ENCODE measurements around the gene HIC1.

Gene HIC1

GRCh38 chr17:2042390-2042847, 12.5 kb upstream of the HIC1 start:
- Mint-ChIP-seq H3K27me3 (no peaks in the 10 kb centered on the region), H3K9me3 (no peaks in the 10 kb centered on the region), H3K36me3 (ENCODE audit: insufficient read depth) (peaks cover 19% of the 10 kb centered on the region), H3K27ac (ENCODE audit: low read depth) (peak overlapping the region; percentile 96), H3K4me1 (peaks cover 18% of the 10 kb centered on the region), H3K4me3 (peak overlapping the region; percentile 92)
- no peak for ATAC-seq (replicated peaks; ENCODE audit: extremely low read depth, poor library complexity, severe bottlenecking)
- no peak for DNase-seq (ENCODE audit: low spot score in 2 of 2)

GRCh38 chr17:2042933-2043332, 12.0 kb upstream of the HIC1 start:
- Mint-ChIP-seq H3K9me3 (no peaks in the 10 kb centered on the region), H3K27me3 (no peaks in the 10 kb centered on the region), H3K27ac (ENCODE audit: low read depth) (peak overlapping the region; percentile 96), H3K36me3 (ENCODE audit: insufficient read depth) (peaks cover 15% of the 10 kb centered on the region), H3K4me3 (peak overlapping the region; percentile 92), H3K4me1 (peaks cover 18% of the 10 kb centered on the region)
- ATAC-seq (replicated peaks; ENCODE audit: extremely low read depth, poor library complexity, severe bottlenecking) (no peak), DNase-seq (ENCODE audit: low spot score in 2 of 2) (no peak)

DNA sequence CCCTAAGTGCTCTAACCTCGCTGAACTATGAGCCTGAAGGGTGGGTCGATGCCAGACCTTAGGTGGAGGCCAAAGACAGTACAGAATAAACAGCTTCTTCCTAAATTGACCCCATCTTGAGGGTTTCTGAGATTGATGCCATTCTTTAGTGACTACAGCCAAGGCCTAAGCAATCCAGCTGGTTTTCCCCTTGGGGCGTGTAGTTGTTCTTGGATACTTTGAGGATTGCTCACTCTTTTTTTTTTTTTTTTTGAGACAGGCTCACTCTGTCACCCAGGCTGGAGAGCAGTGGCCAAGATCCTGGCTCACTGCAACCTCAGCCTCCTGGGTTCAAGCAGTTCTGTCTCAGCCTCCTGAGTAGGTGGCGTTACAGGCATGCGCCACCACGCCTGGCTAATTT, 11.1 kb upstream of the HIC1 start:
- no peak for ATAC-seq (replicated peaks; ENCODE audit: extremely low read depth, poor library complexity, severe bottlenecking)
- peaks cover 18% of the 10 kb centered on the region for H3K4me1 Mint-ChIP-seq
- DNase-seq (ENCODE audit: low spot score in 2 of 2), result no peak
- H3K36me3 Mint-ChIP-seq (ENCODE audit: insufficient read depth), result peaks cover 12% of the 10 kb centered on the region
- no peaks in the 10 kb centered on the region for H3K9me3 Mint-ChIP-seq
- H3K27me3 Mint-ChIP-seq, result no peaks in the 10 kb centered on the region
- H3K27ac Mint-ChIP-seq (ENCODE audit: low read depth), result no peak overlapping the region
- peak overlapping the region; percentile 92 for H3K4me3 Mint-ChIP-seq

GRCh38 chr17:2044263-2044894, 10.5 kb upstream of the HIC1 start:
- no peak for DNase-seq (ENCODE audit: low spot score in 2 of 2)
- Mint-ChIP-seq H3K9me3 (no peaks in the 10 kb centered on the region), H3K27ac (ENCODE audit: low read depth) (no peak overlapping the region), H3K4me3 (no peak overlapping the region), H3K36me3 (ENCODE audit: insufficient read depth) (peaks cover 11% of the 10 kb centered on the region), H3K4me1 (peaks cover 18% of the 10 kb centered on the region), H3K27me3 (no peaks in the 10 kb centered on the region)
- no peak for ATAC-seq (replicated peaks; ENCODE audit: extremely low read depth, poor library complexity, severe bottlenecking)

DNA sequence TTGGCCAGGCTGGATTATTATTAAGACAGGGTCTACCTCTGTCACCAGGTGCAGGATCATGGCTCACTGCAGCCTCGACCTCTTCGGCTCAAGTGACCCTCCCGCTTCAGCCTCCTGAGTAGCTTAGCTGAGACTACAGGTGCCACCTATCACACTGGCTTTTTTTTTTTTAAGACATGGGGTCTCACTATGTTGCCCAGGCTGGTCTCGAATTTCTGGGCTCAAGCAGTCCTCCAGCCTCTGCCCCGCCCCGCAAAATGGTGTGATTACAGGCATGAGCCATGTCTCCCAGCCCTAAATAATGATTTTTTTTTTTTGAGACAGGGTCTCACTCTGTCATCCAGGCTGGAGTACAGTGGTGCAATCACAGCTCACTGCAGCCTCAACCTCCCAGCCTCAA, 7.3 kb upstream of the HIC1 start:
- Mint-ChIP-seq H3K9me3 (no peaks in the 10 kb centered on the region), H3K27me3 (no peaks in the 10 kb centered on the region), H3K27ac (ENCODE audit: low read depth) (no peak overlapping the region), H3K4me1 (peaks cover 20% of the 10 kb centered on the region), H3K36me3 (ENCODE audit: insufficient read depth) (peaks cover 12% of the 10 kb centered on the region), H3K4me3 (no peak overlapping the region)
- no peak for DNase-seq (ENCODE audit: low spot score in 2 of 2)
- ATAC-seq (replicated peaks; ENCODE audit: extremely low read depth, poor library complexity, severe bottlenecking), result no peak

DNA sequence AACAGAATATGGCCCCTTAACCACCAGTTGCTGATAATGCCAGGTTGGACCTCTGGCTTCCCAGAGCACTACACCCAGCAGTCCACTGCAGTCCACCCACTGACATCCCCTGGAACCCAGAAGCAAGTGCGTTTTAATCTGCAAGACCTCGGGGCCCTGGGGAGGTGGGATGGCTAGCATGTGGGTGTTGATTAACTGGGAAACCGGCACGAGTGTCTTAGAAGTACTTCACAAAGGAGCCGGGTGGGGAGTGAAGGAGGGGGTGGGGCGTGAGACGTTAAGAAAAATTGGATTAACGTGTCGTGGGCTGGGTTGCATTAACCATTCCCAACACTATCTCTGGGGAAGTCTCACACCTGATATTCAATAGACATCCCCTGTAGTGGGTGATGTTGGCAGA, 6.1 kb upstream of the HIC1 start:
- no peak overlapping the region for H3K27ac Mint-ChIP-seq (ENCODE audit: low read depth)
- no peak for ATAC-seq (replicated peaks; ENCODE audit: extremely low read depth, poor library complexity, severe bottlenecking)
- peak overlapping the region; percentile 59 for H3K4me3 Mint-ChIP-seq
- no peaks in the 10 kb centered on the region for H3K9me3 Mint-ChIP-seq
- H3K4me1 Mint-ChIP-seq, result peaks cover 18% of the 10 kb centered on the region
- no peak for DNase-seq (ENCODE audit: low spot score in 2 of 2)
- H3K36me3 Mint-ChIP-seq (ENCODE audit: insufficient read depth), result peaks cover 16% of the 10 kb centered on the region
- no peaks in the 10 kb centered on the region for H3K27me3 Mint-ChIP-seq

DNA sequence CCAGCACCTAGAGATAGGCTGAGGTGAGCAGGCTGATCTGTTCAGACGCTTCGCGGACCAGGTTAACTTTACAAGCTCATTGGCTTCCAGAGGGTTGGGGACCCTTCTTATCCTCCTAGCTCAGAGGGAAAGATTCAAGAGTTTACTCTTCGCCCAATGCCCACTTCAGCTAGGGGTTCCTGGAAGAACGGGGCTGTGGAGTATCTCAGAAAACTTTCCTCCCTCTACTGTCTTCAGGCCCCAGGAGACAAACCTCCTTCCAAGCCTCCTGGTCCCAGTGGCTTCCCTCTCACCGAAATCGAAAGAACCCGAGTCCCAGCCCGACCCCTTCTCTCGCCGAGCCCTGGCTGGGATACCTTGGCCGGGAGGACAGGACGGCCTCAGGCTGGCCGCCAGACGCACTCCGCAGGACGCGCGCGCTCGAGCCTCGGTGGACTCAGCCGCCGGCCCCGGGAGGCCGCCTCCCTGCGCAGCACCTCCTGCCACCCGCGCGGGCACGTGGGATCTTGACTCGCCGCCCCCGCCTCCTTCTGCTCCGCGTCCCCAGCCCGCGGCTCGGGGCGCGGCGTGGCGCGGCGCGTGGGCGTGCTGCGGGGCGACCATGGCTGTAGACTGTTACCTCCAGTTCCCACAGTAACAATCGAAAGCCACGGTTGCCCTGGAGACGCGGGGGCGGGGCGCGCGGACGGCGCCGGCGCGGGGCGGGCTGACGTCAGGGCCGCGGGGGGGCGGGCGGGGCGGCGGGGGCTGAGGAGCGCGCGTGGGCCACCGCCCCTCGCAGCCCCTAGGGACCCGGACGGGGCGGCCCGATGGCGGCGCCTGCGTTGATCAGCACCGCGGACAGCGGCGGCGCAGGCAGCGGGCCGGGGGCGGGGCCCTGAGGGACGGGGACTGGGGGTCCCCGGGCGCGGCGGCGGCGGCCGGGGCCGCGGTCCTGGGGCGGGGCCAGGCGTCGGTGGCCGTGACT, 5.3 kb upstream of the HIC1 start:
- H3K9me3 Mint-ChIP-seq, result no peaks in the 10 kb centered on the region
- DNase-seq (ENCODE audit: low spot score in 2 of 2) (peak; percentile 83 to 90), ATAC-seq (replicated peaks; ENCODE audit: extremely low read depth, poor library complexity, severe bottlenecking) (peak; percentile 68)
- H3K4me1 Mint-ChIP-seq, result peaks cover 18% of the 10 kb centered on the region
- peak overlapping the region; percentile 49 for H3K27ac Mint-ChIP-seq (ENCODE audit: low read depth)
- H3K27me3 Mint-ChIP-seq, result no peaks in the 10 kb centered on the region
- peaks cover 21% of the 10 kb centered on the region for H3K36me3 Mint-ChIP-seq (ENCODE audit: insufficient read depth)
- H3K4me3 Mint-ChIP-seq, result peak overlapping the region; percentile 59

GRCh38 chr17:2050300-2051060, 4.4 kb upstream of the HIC1 start:
- peak overlapping the region; percentile 59 for H3K4me3 Mint-ChIP-seq
- H3K36me3 Mint-ChIP-seq (ENCODE audit: insufficient read depth), result peaks cover 23% of the 10 kb centered on the region
- H3K9me3 Mint-ChIP-seq, result no peaks in the 10 kb centered on the region
- ATAC-seq (replicated peaks; ENCODE audit: extremely low read depth, poor library complexity, severe bottlenecking), result peak; percentile 17
- H3K4me1 Mint-ChIP-seq, result peaks cover 18% of the 10 kb centered on the region
- peak; percentile 58 to 72 for DNase-seq (ENCODE audit: low spot score in 2 of 2)
- no peak overlapping the region for H3K27ac Mint-ChIP-seq (ENCODE audit: low read depth)
- H3K27me3 Mint-ChIP-seq, result no peaks in the 10 kb centered on the region

- Mint-ChIP-seq H3K4me1 (peaks cover 18% of the 10 kb centered on the region), H3K36me3 (ENCODE audit: insufficient read depth) (peaks cover 23% of the 10 kb centered on the region), H3K27ac (ENCODE audit: low read depth) (peak overlapping the region; percentile 59), H3K9me3 (no peaks in the 10 kb centered on the region), H3K4me3 (peak overlapping the region; percentile 52), H3K27me3 (no peaks in the 10 kb centered on the region)
- ATAC-seq (replicated peaks; ENCODE audit: extremely low read depth, poor library complexity, severe bottlenecking) (no peak), DNase-seq (ENCODE audit: low spot score in 2 of 2) (no peak)
These were observed 3.6 kb upstream of the HIC1 start for GRCh38 chr17:2051061-2051932.

DNA sequence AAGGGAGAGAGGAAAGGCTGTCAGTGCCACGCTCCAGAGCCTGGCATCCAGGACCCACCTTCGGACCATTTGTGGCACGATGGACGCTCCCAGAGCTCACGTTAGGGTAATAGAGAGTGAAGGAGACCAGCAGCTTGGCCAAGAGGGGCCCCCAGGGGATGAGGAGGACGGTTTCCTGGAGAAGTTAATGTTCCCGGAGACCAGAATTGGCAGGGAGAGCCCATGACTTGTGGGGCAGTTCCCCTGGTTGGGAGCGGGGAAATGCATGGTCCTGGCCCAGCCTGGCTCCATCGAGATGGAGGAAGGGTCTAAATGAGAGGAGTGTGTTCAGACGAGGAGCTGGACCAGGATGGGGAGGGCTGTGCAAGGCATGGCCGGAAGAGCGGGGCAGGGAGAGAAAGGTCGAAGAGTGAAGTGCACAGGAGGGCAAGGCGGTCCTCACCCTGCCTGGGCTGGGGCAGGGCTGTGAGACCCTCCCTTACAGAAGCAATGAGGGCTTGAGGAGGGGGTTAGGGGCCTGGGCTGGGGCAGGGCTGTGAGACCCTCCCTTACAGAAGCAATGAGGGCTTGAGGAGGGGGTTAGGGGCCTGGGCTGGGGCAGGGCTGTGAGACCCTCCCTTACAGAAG, 2.9 kb upstream of the HIC1 start:
- Mint-ChIP-seq H3K4me3 (peak overlapping the region; percentile 52), H3K4me1 (peaks cover 18% of the 10 kb centered on the region), H3K9me3 (no peaks in the 10 kb centered on the region), H3K36me3 (ENCODE audit: insufficient read depth) (peaks cover 26% of the 10 kb centered on the region), H3K27me3 (no peaks in the 10 kb centered on the region), H3K27ac (ENCODE audit: low read depth) (peak overlapping the region; percentile 59)
- ATAC-seq (replicated peaks; ENCODE audit: extremely low read depth, poor library complexity, severe bottlenecking) (no peak), DNase-seq (ENCODE audit: low spot score in 2 of 2) (no peak)

GRCh38 chr17:2053380-2054261, 1.3 kb upstream of the HIC1 start:
- ATAC-seq (replicated peaks; ENCODE audit: extremely low read depth, poor library complexity, severe bottlenecking), result peak; percentile 37
- Mint-ChIP-seq H3K36me3 (ENCODE audit: insufficient read depth) (peaks cover 32% of the 10 kb centered on the region), H3K9me3 (no peaks in the 10 kb centered on the region), H3K27ac (ENCODE audit: low read depth) (peak overlapping the region; percentile 78), H3K4me1 (peaks cover 18% of the 10 kb centered on the region), H3K4me3 (peak overlapping the region; percentile 74), H3K27me3 (no peaks in the 10 kb centered on the region)
- peak; percentile 59 to 72 for DNase-seq (ENCODE audit: low spot score in 2 of 2)
